ENCODE data around the gene ANKRD17.
"Not testable (repeated sequence)": the region's sequence is repeated elsewhere in the genome, so short reads cannot be mapped to it uniquely, and the experiment has no call there.

The ANKRD17 gene

DNA sequence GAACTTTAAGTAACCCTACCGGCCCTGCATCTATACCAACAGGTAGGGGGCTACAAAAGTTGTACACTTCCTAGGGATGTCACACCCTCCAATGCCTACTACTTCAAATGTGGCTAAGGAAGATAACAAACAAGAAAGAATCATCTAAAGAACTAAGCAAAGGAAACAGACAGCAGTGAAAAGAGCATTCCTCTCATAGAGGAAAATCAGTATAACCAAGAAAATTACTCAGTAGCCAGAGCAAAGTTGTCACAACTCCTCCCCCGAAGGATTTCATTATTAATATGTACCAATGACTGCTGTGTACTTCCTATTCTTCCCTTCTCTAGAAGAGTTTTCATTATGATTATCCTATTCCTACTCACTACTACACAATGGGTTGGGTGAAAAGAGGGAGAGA lies 12.6 kb downstream of the ANKRD17 start:
- DNase-seq: no peak

DNA sequence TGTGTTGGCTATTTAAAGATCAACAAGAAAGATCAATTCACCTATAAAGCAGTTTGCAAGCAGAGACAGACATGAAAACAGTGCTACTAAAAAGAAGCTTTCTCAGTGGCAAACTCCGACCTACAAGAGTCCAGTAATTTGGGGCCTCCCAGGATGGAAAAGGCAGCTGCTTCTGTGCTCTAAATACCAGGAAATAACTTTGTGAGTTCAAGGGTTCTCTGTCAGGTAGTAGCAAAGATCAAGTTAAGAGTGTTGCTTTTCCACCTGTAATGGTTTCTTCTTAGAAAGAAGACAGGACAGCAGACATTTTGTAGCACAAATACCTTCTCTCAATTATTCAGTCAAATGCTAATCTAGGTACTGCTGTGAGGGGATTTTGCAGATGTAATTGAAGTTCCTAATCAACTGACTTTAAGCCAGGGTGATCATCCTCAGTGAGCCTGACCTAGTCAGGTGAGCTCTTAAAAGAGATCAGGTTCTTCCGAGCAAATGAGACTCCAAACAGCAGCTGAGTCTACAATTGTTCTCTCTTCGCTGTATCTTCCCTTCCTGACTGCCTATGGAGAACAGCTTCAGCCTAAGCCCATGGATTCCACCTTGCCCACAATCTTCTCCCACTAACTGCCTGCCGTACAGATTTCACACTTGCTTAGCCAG lies 13.5 kb downstream of the ANKRD17 start:
- DNase-seq: no peak

DNA sequence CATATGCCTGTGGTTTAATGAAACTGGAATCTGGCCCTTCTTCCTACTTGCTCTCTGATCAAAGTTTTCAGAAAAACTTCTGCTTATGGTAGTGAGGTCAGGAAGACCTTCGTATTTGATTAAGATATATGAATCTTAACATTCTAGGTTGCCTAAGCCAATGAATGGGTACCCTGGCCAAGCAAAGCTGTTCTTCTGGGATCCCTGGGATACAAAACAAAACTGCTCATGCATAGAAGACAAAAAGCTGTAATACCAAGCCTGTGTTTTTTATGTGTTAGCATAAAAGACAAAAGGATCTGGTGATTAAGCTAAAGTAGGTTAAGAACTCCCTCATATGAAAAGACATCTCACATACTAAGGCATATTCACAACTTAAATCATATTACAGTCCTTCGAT lies 21.6 kb downstream of the ANKRD17 start:
- no peak for DNase-seq

DNA sequence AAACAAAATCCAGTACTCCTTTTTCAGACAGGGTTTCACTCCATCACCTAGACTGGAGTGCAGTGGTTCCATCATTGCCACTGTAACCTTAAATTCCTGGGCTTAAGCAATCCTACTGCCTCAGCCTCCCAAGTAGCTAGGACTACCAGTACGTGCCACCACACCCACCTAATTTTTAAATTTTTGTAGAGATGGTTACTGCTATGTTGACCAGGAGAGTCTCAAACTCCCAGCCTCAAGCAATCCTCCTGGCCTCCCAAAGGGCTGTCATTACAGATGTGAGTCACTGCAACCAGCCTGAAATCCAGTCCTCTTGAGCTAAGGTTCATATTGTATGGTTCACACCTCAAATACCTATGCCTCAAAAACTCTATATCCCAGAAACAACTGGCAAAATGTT lies 22.4 kb downstream of the ANKRD17 start:
- no peak for DNase-seq

DNA sequence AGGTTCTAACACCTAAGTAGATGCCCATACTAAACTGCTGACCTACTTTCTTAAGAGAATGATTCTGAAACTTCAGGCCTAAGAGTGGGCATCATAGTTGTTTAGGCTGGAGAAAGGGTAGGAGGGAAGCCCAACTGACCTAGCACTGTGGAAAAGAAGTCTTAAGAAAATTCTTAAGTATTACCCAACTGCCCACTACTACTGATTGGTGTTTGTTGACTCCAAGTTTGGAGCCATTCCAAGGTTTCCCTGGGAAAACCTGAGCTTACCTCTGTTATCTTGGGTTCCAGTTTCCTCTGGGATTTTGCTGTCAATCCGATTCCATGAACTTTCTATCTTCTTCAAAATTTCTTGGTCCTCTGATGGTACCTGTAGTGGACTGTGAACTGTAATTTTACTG lies 23.9 kb downstream of the ANKRD17 start:
- DNase-seq: no peak

DNA sequence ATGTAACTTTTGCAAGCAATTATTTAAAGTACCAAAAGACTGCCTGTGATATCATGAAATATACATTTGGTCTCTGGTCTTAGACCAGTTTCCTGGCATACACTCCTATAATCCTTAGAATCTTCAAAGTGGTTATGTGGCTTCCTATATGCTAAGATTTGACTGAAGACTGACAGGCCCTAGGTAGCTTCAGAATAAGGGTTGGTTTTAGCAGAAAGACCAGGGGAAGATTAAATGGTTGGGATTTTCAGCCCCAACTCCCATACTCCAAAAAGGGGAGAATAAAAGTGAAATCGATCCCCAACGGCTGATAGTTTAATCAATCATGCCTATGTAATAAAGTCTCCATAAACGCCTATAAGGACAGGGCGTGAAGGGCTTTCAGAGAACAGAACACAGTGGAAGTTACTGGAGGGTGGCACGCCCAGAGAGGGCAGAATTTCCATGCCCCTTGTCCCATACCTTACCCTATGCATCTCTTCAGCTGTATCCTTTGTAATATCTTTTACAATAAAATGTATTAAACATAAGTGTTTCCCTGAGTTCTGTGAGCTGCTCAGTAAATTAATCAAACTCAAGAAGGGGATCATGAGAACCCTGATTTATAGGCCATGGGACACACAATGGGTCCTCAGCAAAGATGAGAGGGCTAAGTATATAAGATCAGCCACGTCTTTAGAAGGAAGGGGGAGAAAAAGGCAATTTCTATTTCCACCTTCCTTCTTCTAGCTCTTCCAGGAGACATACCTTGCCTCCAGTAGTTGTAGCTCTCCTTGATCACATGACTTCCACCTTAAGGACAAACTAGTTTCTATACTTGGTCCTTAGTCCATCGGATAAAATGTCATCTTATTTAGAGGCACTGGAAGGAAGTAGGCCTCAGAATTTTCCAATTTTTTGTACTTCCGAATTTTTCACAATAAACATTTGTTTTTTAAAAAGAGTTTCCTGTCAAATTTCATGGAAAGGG lies 26.8 kb downstream of the ANKRD17 start:
- no peak for DNase-seq

DNA sequence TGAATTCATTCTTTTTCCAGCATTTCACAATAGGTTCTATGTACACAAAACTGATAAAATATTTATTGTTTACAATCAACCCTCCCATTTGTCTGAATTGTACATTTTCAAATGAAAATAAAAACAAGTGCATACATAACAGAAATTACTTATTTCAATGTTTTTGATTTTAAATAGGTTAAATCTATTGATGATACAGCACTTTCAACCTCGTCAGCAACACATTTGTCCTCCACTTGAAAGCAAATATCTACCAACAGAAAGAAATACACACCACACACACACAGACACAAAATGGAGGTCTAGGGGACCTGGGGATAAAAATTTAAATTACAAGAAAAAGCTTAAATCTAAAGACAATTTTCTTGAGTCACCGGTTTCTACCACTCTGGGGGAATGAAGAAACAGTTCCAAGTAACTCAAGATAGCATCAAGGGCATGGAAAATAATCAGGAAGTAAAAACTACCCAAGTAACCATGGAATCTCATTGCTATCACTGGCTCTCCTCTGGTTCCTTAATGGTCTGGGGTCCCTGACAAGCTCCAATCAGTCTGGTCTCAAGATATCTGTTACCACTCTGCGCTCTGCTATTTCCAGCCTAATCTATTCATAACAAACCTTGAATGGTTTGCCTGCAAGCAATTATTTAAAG lies 27.6 kb downstream of the ANKRD17 start:
- no peak for DNase-seq

DNA sequence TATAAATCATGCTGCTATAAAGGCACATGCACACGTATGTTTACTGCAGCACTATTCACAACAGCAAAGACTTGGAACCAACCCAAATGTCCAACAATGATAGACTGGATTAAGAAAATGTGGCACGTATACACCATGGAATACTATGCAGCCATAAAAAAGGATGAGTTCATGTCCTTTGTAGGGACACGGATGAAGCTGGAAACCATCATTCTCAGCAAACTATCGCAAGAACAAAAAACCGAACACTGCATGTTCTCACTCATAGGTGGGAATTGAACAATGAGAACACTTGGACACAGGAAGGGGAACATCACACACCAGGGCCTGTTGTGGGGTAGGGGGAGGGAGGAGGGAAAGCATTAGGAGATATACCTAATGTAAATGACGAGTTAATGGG lies 29.8 kb downstream of the ANKRD17 start:
- DNase-seq: not testable (repeated sequence)

DNA sequence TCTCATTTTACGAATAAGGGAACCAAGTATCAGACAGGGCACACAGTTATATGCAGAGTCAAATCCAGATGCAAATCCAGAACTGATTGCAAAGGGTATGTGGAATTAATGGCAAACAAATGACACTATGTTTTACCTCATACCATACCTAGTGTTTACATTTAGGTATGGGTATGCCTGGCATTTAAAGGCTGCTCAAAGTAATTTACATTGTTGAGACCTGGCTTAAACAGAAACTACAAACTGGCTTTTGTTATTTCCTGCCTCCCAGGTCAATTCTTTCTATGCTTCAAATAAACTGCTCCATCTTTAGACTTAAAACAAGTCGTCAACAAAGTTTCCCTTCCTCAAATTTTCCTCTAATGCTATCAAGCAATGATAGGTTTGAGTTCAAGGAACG lies 33.7 kb downstream of the ANKRD17 start:
- DNase-seq: no peak

DNA sequence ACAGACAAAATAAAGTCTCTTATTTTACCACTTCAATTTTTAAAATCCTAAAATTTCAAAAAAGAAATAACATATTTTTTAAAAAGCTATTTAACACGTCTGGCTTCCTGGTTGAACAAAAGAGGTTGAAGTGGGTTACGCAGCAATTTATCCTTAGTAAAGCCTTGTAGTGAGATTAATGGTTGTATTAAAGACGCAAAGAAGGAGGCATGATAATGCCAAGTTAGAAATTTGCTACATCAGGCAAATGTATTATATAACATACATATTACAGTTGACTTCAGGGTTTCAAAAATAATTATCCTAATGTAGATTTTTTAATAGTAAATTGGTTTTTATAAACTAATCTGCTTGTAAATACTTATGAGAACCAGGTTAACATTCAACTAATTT lies 35.3 kb downstream of the ANKRD17 start:
- no peak for DNase-seq

DNA sequence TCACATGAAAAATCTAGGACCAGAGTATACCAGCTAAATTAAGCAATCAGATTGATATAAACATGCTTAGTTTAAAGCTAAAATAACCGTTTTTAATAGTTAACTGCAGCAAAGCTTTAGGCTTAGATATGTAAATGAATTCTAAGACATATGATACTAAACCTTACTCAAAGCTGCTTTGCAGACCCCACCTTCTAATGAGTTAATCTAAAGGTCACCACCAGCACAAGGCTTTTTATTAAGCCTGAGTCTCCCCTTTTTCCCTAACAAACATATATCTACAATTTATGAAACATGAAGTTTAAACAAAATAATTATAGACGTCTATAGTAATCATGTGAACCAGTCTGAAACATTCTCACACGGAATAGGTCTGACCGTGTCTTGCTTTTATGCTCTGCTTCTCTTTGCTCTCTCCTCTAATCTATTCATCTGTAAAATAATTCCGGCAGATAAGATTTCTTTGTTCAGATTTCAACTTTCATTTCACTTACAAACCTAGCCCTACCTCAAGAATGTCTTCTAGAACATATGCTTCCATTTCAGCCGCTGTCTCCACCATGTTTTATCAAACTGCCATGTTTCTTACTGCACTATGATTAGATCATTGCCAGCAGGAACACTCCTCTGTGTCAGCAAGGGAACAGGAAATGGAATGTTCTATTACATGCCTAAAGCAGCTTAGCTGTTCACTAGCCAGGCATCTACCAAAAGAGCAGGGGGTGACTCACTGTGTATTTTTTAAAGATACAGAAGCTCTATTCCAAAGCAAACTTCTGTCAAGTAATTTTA lies 35.9 kb downstream of the ANKRD17 start:
- DNase-seq: peak in 51 of 58 donors; percentile 0 to 94 (median 43)

DNA sequence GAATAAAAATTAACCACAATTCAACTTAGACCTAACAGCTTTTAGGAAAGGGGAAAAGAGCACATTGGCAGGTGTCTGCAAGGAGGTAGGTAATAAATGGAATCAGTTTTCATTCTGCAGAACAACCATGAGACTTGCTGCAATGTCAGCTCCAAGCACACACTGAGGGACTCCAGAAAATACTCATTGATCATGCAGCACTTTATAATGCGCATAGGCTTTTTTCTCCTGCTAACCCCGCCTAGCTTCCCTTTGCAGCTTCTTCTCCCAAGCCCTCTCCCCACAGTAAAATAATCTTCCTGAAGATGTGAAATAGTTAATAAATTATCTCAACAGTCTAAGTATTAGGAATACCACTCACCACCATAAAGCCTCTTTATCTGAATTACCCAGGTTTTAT lies 36.9 kb downstream of the ANKRD17 start:
- no peak for DNase-seq

DNA sequence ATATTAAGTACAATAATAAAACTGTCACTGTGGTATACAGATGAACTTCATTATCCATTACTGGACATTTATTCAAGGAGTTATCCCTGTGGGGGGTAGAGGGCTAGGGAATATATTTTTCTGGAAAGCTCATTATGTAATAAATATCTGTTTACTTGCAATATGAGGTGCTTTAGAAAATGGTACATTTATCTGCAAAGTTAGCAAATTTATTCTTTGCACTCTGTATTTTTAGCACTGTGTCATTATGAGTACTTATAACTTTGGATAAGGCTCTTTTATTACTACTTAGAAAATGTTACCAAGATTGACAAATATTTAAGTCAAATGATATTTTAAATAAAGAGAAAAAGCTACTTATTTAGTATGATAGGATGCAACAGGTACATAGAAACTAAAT lies 37.8 kb downstream of the ANKRD17 start:
- no peak for DNase-seq

DNA sequence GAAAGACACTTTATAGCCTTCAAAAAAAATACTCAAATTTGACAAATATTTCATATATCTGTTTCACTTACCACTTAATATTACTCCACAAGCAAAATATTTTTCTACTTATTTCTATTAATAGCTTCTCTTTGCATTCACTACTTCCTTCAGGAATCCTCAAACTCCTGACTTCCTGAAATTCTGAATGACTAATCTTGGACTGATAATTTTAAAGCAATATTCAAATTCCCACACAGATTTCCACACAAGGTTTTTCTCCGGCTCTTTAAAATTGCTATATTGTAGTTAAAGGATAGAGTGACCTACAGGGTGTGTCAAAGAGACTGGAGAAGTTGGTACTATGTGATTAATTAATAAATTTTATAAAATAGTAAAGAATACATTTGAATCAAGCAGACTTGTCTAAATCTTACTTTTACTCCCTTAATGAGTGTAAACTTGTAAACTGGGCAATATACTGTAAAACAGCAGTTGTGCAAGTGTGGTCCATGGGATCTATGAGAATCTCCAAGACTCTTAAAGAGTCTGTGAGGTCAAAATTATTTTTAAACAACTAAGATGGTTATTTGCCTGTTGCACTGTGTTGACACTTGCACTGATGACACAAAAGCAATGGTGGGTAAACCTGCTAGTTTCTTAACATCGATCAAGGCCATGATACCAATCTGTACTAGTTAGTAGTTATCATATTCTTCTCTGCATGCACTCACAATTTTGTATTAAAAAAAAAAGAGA lies 44.5 kb downstream of the ANKRD17 start:
- DNase-seq: no peak

DNA sequence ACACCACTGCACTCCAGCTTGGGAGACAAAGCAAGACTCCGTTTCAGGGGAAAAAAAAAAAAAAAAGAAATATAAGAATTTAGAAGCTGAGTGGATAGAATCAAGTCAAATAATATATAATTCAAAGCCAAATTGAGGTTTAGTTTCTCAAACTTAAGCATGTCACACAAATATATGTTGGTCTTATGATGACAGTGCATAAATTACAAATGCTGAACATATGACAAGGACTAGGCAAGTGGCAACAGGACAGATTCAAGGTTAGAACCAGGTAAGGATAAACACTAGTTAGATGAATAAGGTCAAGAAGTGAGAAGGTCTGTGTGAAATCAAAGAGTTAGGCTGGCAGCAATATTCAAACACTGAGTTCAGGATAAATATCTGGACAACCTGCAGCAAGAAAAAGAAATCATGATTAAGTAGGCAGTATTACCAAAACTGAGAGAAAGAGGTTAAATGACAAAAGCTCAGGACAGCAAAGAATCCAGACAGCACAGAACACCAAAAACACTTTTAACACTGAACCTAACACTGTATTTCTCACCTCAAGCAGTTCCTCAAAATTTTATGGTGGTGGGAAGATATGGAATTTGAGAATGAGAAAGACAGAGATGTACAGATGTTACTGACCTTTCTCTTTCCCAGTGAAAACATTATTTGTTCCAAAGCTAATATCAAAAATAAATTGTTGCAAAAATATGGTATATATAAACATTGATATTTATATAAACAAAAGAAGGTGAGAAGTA lies 45.4 kb downstream of the ANKRD17 start:
- DNase-seq: no peak

DNA sequence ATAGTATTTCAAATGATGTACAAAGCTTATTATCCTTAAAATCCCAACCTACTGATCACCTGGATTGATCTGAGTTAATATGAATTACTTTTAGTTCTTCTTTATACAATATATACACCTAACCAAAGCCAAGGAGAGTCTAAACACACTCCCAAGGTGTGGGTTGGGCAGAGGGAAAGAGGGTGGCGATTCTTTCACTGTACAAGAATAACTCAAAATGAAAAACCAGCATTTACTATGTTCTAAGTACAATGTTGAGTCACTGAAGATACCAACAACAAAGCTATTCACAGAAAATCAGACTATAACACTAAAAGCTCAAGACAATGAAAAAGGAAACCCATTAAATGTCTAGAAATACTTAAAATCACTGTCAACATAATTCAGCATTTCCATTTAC lies 46.6 kb downstream of the ANKRD17 start:
- no peak for DNase-seq

DNA sequence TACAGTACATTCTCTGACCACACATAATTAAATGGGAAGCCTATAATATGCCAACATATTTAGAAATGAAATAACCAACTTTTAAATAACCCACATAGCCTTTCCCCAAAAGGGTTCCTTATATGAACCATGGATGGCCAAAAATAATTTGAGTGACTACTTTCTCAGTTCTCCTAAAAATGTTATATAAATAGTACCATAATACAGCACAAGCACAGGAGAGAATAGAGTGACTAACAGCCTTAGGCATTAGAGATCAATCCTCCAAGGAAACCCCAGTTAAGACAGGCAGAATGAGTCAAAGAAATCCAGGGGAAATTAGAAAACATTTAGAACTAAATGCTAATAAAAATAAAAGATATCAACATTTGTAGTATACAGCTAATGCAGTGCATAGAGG lies 50.2 kb downstream of the ANKRD17 start:
- no peak for DNase-seq

DNA sequence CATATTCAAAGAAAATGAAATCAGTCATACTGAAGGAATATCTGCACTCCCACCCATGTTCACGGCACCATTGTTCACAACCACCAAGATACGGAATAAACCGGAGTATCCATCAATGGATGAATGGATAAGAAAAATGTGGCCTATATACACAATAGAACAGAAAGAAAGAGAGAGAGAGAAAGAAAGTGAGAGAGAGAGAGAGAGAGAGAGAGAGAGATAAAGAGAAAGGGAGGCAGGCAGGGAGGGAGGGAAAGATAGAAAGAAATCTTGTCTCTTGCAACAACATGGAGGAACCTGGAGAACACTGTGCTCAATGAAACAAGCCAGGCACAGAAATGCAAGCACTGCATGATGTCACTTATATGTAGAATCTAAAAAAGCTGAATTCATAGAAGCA lies 52.4 kb downstream of the ANKRD17 start:
- no peak for DNase-seq

DNA sequence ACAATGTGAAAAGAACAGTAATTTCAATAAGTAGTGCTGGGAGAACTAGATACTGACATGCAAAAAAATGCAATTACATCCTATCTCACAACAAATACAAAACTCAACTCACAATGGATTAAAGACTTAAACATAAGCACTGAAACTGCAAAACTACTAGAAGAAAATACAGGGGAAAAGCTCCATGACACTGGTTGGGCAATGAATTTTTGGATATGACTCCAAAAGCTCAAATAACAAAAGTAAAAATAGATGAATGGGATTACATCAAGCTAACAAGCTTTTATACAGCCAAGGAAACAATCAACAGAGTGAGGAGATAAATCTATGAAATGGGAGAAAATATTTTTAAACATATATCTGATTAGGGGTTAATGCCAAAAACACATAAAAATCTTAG lies 53.1 kb downstream of the ANKRD17 start:
- no peak for DNase-seq

DNA sequence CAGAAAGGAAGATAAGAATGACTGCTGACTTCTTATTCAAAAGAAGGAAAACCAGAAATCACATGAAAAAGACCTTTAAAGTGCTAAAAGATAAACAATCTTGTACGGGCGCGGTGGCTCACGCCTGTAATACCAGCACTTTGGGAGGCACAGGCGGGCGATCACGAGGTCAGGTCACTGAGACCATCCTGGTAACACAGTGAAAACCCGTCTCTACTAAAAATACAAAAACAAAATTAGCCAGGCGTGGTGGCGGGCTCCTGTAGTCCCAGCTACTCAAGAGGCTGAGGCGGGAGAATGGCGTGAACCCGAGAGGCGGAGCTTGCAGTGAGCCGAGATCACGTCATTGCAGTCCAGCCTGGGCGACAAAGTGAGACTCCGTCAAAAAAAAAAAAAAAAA lies 54.6 kb downstream of the ANKRD17 start:
- not testable (repeated sequence) for DNase-seq
